ENCODE data around the gene CFAP20DC. TPM values are rescaled to one million over a fixed set of nuclear protein-coding genes. Genes with fewer than 3 reads are reported as not detected.

The CFAP20DC gene
- total RNA-seq, 3 donors from 2014 or later (not counting 1 experiment from before 2014, with no cell fraction given), result 0.09 to 0.20 (median 0.18) TPM

GRCh38 chr3:58963928-58964503, 85.8 kb downstream of the CFAP20DC start:
- H3K9me3 ChIP-seq (ENCODE audit: control insufficient read depth, insufficient read depth, low read length), result no peaks in the 10 kb centered on the region
- intact Hi-C loops (cut with micrococcal nuclease), result no loop called here
- H3K36me3 Mint-ChIP-seq, result no peaks in the 10 kb centered on the region
- no peaks in the 10 kb centered on the region for H3K36me3 ChIP-seq (ENCODE audit: control insufficient read depth, insufficient read depth, low read length)
- TF ChIP-seq CTCF (IDR thresholded peaks at IDR 0.05), result no peak
- no peaks in the 10 kb centered on the region for H3K27me3 Mint-ChIP-seq (ENCODE audit: low read depth in 2 of 2)
- H3K27ac Mint-ChIP-seq, result no peak overlapping the region
- no peaks in the 10 kb centered on the region for H3K27me3 ChIP-seq (ENCODE audit: control insufficient read depth, insufficient read depth, low read length)
- H3K4me1 Mint-ChIP-seq, result no peaks in the 10 kb centered on the region
- no peaks in the 10 kb centered on the region for H3K4me1 ChIP-seq (ENCODE audit: control insufficient read depth, insufficient read depth, low read length)
- H3K27ac ChIP-seq (ENCODE audit: low read length), result no peak overlapping the region
- DNase-seq, result no peak
- WGBS (ENCODE audit: insufficient coverage), result 89% methylated on average over 1 of the region's 2 CpGs
- H3K9me3 Mint-ChIP-seq, result peaks cover 0 to 2% of the 10 kb centered on the region in 2 donors
- H3K4me3 ChIP-seq (ENCODE audit: low read length), result no peak overlapping the region
- no peak for ATAC-seq
- H3K4me3 Mint-ChIP-seq, result no peak overlapping the region

GRCh38 chr3:58962816-58963215, 87.0 kb downstream of the CFAP20DC start:
- H3K4me3 Mint-ChIP-seq, result no peak overlapping the region
- no peak for ATAC-seq
- H3K4me1 Mint-ChIP-seq, result no peaks in the 10 kb centered on the region
- WGBS (ENCODE audit: insufficient coverage), result 95% methylated on average over 3 of the region's 3 CpGs
- Histone ChIP-seq H3K4me1 (ENCODE audit: control insufficient read depth, insufficient read depth, low read length) (no peaks in the 10 kb centered on the region), H3K4me3 (ENCODE audit: low read length) (no peak overlapping the region), H3K27me3 (ENCODE audit: control insufficient read depth, insufficient read depth, low read length) (no peaks in the 10 kb centered on the region), H3K27ac (ENCODE audit: low read length) (no peak overlapping the region), H3K9me3 (ENCODE audit: control insufficient read depth, insufficient read depth, low read length) (no peaks in the 10 kb centered on the region), H3K36me3 (ENCODE audit: control insufficient read depth, insufficient read depth, low read length) (no peaks in the 10 kb centered on the region)
- no peaks in the 10 kb centered on the region for H3K36me3 Mint-ChIP-seq
- H3K27ac Mint-ChIP-seq, result no peak overlapping the region
- intact Hi-C loops (cut with micrococcal nuclease), result no loop called here
- no peak for DNase-seq
- H3K27me3 Mint-ChIP-seq (ENCODE audit: low read depth in 2 of 2), result no peaks in the 10 kb centered on the region
- TF ChIP-seq CTCF (IDR thresholded peaks at IDR 0.05), result no peak
- H3K9me3 Mint-ChIP-seq, result peaks cover 0 to 2% of the 10 kb centered on the region in 2 donors

- Mint-ChIP-seq H3K27me3 (ENCODE audit: low read depth in 2 of 2) (no peaks in the 10 kb centered on the region), H3K4me3 (no peak overlapping the region), H3K9me3 (peaks cover 0 to 2% of the 10 kb centered on the region in 2 donors), H3K36me3 (no peaks in the 10 kb centered on the region), H3K27ac (no peak overlapping the region), H3K4me1 (no peaks in the 10 kb centered on the region)
- Histone ChIP-seq H3K27ac (ENCODE audit: low read length) (no peak overlapping the region), H3K9me3 (ENCODE audit: control insufficient read depth, insufficient read depth, low read length) (no peaks in the 10 kb centered on the region), H3K4me1 (ENCODE audit: control insufficient read depth, insufficient read depth, low read length) (no peaks in the 10 kb centered on the region), H3K4me3 (ENCODE audit: low read length) (no peak overlapping the region), H3K36me3 (ENCODE audit: control insufficient read depth, insufficient read depth, low read length) (no peaks in the 10 kb centered on the region), H3K27me3 (ENCODE audit: control insufficient read depth, insufficient read depth, low read length) (no peaks in the 10 kb centered on the region)
- DNase-seq (no peak), ATAC-seq (no peak)
- TF ChIP-seq CTCF (IDR thresholded peaks at IDR 0.05), result no peak
- 76% methylated on average over 2 of the region's 2 CpGs for WGBS (ENCODE audit: insufficient coverage)
- intact Hi-C loops (cut with micrococcal nuclease), result no loop called here
These were observed 87.7 kb downstream of the CFAP20DC start for GRCh38 chr3:58962040-58962651.

GRCh38 chr3:58955308-58955707, 94.5 kb downstream of the CFAP20DC start:
- TF ChIP-seq CTCF (IDR thresholded peaks at IDR 0.05), result no peak
- intact Hi-C loops (cut with micrococcal nuclease), result no loop called here

More at GRCh38 chr3:58955308-58955707, 94.5 kb downstream of the CFAP20DC start:
- H3K36me3 Mint-ChIP-seq, result no peaks in the 10 kb centered on the region
- H3K9me3 ChIP-seq (ENCODE audit: control insufficient read depth, insufficient read depth, low read length), result no peaks in the 10 kb centered on the region
- no peak overlapping the region for H3K4me3 Mint-ChIP-seq
- H3K27ac ChIP-seq (ENCODE audit: low read length), result no peak overlapping the region
- no peak overlapping the region for H3K4me3 ChIP-seq (ENCODE audit: low read length)
- DNase-seq (no peak), ATAC-seq (no peak)
- no peaks in the 10 kb centered on the region for H3K9me3 Mint-ChIP-seq
- H3K27me3 Mint-ChIP-seq (ENCODE audit: low read depth in 2 of 2), result no peaks in the 10 kb centered on the region
- H3K27ac Mint-ChIP-seq, result no peak overlapping the region
- H3K4me1 ChIP-seq (ENCODE audit: control insufficient read depth, insufficient read depth, low read length), result no peaks in the 10 kb centered on the region
- 71% methylated on average over 1 of the region's 2 CpGs for WGBS (ENCODE audit: insufficient coverage)
- no peaks in the 10 kb centered on the region for H3K4me1 Mint-ChIP-seq
- no peaks in the 10 kb centered on the region for H3K36me3 ChIP-seq (ENCODE audit: control insufficient read depth, insufficient read depth, low read length)
- no peaks in the 10 kb centered on the region for H3K27me3 ChIP-seq (ENCODE audit: control insufficient read depth, insufficient read depth, low read length)
